Cardiac septum (tissue), 1 donor: ENCODE measurements around the gene KANSL1. TPM values are rescaled to one million over a fixed set of nuclear protein-coding genes. Genes with fewer than 3 reads are reported as not detected.

Experiments
- DNase-seq: peaks from one replicate; pipeline ENCODE4 v3.0.0-alpha.2; 2020; ENCODE audit warnings: low spot score
- intact Hi-C: fragments of 100-400 bp; cut with DNase I; formaldehyde crosslinking; loops from one replicate; pipeline ENCODE4 v1.14.0; 2022
- total RNA-seq: library from RNA; stranded (reverse); fragmentation: NEBNext Ultra II Directional; extraction: Animal tissue kit (Norgen Biotek cat#: 25700); gene quantifications from one replicate; pipeline ENCODE4 v1.2.1, GENCODE V29; 2021
- donor health status: DM: no; HTN: no; CAD: no.

KANSL1 gene
- total RNA-seq, 1 donor from 2014 or later = 33.6 TPM

DNA sequence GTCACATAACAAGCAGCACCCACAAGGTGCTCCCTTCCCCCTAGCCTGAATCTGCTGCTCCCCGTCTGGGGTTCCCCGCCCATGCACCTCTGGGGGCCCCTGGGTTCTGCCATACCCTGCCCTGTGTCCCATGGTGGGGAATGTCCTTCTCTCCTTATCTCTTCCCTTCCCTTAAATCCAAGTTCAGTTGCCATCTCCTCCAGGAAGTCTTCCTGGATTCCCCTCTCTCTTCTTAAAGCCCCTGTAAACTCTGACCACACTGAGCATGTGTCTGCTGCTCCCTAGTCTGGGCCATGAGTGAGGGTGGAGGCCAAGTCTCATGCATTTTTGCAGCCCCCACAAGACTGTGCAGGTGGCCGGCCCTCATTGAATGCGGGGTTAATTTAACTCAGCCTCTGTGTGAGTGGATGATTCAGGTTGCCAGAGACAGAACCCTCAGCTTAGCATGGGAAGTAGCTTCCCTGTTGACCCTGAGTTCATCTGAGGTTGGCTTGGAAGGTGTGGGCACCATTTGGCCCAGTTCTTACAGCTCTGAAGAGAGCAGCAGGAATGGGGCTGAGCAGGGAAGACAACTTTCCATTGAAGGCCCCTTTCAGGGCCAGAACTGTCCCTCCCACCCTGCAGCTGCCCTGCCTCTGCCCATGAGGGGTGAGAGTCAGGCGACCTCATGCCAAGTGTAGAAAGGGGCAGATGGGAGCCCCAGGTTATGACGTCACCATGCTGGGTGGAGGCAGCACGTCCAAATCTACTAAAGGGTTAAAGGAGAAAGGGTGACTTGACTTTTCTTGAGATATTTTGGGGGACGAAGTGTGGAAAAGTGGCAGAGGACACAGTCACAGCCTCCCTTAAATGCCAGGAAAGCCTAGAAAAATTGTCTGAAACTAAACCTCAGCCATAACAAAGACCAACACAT, 194.0 kb downstream of the KANSL1 start, which contains the start of gene STH:
Gene STH, plus strand, starts transcription at position 264 of the 913 bp plus-strand sequence. Its CDS starts 30 bp downstream, at position 294.
- intact Hi-C loops = no loop called here
- no peak for DNase-seq

DNA sequence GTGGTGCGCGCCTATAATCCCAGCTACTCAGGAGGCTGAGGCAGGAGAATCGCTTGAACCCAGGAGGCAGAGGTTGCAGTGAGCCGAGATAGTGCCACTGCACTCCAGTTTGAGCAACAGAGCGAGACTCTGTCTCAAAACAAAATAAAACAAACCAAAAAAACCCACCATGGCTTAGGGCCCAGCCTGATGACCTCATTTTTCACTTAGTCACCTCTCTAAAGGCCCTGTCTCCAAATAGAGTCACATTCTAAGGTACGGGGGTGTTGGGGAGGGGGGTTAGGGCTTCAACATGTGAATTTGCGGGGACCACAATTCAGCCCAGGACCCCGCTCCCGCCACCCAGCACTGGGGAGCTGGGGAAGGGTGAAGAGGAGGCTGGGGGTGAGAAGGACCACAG, 195.6 kb downstream of the KANSL1 start:
- intact Hi-C loops = no loop called here
- no peak for DNase-seq

DNA sequence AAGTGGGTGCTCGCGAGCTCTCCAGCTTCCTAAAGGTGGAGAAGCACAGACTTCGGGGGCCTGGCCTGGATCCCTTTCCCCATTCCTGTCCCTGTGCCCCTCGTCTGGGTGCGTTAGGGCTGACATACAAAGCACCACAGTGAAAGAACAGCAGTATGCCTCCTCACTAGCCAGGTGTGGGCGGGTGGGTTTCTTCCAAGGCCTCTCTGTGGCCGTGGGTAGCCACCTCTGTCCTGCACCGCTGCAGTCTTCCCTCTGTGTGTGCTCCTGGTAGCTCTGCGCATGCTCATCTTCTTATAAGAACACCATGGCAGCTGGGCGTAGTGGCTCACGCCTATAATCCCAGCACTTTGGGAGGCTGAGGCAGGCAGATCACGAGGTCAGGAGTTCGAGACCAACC, 196.1 kb downstream of the KANSL1 start:
- DNase-seq = no peak
- intact Hi-C loops = no loop called here

DNA sequence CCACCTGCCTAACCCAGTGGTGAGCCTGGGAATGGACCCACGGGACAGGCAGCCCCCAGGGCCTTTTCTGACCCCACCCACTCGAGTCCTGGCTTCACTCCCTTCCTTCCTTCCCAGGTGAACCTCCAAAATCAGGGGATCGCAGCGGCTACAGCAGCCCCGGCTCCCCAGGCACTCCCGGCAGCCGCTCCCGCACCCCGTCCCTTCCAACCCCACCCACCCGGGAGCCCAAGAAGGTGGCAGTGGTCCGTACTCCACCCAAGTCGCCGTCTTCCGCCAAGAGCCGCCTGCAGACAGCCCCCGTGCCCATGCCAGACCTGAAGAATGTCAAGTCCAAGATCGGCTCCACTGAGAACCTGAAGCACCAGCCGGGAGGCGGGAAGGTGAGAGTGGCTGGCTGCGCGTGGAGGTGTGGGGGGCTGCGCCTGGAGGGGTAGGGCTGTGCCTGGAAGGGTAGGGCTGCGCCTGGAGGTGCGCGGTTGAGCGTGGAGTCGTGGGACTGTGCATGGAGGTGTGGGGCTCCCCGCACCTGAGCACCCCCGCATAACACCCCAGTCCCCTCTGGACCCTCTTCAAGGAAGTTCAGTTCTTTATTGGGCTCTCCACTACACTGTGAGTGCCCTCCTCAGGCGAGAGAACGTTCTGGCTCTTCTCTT, 196.8 kb downstream of the KANSL1 start:
- DNase-seq = no peak
- intact Hi-C loops = no loop called here

DNA sequence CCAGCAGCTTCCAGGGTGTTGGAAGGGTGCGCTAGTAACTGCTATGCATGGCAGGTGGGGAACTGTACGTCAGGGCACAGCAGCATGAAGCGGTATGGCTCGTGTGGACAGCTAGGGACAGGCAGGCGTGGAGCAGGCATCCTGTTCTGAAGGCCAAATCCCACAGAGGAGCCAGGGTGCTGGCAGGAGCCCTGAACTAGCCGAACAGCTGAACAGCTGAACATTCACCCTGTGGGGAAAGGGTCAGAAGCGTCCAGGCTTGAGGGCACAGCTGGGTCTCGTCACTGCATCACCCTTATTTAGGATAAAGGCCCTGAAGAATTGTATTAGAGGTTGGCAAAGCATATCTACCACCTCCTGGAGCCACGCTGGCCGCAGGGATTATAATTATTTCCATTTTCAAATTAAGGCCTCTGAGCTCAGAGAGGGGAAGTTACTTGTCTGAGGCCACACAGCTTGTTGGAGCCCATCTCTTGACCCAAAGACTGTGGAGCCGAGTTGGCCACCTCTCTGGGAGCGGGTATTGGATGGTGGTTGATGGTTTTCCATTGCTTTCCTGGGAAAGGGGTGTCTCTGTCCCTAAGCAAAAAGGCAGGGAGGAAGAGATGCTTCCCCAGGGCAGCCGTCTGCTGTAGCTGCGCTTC, 197.5 kb downstream of the KANSL1 start:
- DNase-seq = no peak
- intact Hi-C loops = no loop called here

DNA sequence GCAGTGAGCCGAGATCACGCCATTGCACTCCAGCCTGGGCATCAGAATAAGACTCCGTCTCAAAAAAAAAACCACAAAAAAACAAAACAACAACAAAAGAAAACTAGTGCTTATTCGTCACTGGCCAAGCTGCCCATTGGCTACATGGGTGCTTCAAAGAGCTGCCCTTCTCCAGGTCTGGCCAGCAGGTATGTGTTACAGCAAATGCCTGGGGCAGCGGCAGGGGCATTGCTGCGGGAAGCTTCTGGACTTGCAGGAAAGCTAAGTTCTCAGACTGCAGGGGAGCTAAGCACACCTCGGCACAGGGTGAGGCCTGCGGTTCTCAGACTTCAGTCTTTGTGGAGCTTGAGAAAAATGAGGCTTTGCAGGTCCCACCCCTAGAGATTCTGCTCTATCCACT, 198.2 kb downstream of the KANSL1 start:
- DNase-seq = no peak
- intact Hi-C loops = no loop called here

DNA sequence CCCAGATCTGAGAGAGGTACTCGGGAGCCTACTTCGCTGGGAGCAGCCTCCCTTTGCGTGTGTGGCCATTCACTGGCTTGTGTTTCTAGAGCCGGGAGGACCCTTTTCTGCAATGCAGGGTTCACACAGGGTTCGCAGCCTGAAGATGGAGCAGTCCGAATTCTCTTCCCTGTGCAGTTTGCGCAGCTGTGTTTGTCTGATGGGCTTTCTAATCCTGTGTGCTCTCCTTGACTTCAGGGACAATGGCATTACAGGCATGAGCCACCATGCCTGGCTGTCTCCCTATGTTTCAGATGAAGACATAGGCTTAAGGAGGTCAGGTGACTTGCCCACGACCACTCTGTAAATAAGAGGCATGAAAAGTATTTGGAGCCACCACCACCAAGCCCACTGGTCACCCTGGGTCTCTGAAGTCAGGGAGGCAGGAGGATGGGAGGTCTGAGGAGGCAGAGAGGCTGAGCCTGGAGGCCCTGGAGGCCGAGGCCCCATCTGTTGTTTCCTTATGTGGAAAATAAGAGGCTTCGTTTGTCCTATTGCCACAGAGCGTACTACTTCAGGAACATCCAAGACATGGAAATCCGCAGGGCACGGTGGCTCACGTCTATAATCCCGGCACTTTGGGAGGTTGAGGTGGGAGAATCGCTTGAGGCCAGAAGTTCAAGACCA, 199.1 kb downstream of the KANSL1 start:
- intact Hi-C loops = no loop called here
- DNase-seq = no peak

DNA sequence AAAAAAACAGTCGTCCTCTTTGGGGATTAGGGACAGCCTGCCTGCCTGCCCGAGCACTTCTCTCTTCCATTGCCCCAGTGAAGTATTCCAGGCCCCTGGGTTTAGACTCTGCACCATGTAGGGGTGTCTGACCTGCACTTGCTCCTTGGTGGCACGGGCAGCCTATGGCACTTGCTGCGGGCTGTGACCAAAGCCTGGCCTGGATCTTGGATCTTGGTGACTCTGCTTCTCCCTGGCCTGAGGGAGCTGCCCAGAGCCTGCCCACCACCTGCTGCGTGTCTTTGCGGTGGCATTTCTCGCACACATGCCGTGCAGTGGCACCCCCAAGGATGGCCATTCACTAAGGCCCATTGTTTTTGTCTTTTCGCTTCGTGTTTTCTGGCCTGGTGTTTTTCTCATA, 200.3 kb downstream of the KANSL1 start:
- intact Hi-C loops = no loop called here
- no peak for DNase-seq

DNA sequence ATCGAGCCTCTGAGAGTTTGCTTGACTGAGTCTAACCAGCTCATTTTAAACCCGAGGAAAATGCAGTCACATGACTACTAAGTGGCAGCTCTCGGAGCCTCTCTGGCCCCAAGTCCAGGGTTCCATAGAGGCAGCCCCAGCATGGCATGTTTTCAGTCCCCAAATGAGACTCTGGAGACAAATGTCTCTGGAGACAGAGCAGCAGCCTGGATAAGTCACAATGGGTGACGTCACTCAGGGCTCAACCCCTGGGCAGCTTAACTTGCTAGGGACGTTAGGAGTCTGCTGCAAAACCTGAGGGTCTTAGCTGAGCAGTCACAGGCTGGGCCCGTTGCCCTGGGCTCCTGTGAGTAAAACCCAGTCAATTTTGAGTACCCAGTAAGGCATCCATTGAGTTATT, 201.1 kb downstream of the KANSL1 start:
- intact Hi-C loops = no loop called here
- no peak for DNase-seq

DNA sequence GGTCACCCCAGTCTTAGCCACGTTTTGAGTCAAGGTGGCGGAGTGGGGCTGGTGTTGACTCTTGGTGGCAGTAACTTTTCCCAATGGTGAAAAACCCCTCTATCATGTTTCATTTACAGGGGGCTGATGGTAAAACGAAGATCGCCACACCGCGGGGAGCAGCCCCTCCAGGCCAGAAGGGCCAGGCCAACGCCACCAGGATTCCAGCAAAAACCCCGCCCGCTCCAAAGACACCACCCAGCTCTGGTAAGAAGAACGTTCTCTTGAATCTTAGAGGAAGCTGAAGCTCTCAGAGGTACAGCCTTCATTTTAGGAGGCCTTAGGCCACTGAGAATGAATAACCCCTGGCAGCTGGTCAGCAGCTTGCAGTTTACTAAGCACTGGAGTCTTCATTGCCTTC, 201.9 kb downstream of the KANSL1 start:
- intact Hi-C loops = no loop called here
- no peak for DNase-seq

DNA sequence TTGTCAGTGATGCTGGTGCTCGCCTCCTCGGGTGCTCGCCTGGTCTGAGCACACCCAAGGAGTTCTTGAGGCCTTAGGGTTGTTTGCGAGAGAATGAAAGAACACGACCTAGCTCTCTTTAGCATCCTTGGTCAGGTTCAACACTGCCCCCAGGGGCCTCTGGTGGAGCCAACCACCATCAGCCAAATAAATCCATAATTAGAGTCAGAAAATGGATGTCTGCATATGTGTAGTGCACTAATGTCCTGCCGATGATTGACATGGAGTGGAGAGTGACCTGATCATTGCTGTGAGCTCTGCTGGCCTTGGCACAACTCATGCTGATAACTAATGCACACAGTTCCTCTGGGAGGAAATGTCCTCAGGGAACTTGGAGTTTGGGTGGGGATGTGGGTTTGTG, 202.3 kb downstream of the KANSL1 start:
- DNase-seq = no peak
- intact Hi-C loops = no loop called here

DNA sequence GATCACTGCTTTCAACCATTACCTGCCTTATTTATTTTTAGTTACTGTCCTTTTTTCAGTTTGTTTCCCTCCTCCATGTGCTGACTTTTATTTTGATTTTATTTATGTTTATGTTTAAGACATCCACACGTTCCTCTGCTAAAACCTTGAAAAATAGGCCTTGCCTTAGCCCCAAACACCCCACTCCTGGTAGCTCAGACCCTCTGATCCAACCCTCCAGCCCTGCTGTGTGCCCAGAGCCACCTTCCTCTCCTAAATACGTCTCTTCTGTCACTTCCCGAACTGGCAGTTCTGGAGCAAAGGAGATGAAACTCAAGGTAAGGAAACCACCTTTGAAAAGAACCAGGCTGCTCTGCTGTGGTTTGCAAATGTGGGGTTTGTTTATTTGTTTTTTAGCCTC, 203.5 kb downstream of the KANSL1 start:
- no peak for DNase-seq
- intact Hi-C loops = no loop called here

DNA sequence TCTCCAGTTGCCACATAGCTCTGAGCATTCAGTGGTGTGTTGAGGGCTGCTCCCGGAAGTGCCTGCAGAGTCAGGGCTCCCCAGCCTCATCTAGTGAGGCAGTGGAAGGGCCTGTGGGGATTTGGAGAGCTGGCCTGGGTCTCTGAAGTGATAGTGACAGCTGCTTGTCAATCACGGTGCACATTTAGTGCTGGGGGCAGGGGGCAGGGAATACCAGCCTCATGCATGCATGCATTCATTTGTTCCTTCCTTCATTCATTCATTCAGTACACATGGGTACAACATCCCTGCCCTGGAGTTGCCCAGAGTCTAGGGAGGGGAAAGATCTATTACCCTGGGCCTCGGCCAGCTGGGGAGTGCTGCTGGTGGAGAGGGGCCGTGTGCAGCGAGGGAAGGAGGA, 205.5 kb downstream of the KANSL1 start:
- intact Hi-C loops = no loop called here
- no peak for DNase-seq

DNA sequence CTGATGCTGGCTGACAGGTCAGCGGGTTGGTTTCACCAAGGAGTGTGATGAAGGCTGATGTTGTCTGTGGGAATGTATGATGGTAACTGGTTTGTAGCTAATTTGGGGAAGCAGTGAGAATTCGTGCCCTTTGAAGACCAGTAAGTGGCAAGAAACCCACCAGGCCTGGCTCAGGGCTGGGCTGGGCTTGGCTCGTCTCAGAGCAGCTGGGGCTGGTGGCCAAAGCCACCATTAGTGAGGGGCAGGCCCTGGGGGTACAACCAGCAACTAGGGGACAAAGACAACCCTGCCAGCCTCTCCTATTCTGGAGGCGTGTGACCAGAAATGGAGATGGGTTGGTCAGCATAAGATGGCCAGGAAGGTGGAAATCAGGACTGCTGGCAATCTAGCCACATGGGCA, 207.2 kb downstream of the KANSL1 start:
- no peak for DNase-seq
- intact Hi-C loops = no loop called here

DNA sequence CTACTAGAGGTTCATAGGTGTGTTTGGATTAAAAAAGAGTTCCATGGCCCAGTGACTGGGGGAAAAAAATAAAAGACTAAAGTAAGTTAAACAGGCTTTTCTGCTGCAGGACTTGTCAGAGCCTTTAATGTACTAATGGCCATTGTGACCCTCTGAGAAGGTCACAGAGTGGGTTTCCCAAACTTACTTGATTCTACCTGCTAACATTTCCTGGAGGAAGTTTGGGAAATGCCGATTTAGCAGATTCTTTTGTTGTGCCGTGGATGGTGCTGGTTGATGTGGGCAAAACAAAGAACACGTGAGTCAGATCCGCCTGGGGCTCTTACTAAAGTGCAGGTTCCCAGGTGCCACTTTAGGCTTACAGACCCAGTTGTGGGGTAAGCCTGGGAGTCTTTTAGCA, 207.8 kb downstream of the KANSL1 start:
- DNase-seq = no peak
- intact Hi-C loops = no loop called here

DNA sequence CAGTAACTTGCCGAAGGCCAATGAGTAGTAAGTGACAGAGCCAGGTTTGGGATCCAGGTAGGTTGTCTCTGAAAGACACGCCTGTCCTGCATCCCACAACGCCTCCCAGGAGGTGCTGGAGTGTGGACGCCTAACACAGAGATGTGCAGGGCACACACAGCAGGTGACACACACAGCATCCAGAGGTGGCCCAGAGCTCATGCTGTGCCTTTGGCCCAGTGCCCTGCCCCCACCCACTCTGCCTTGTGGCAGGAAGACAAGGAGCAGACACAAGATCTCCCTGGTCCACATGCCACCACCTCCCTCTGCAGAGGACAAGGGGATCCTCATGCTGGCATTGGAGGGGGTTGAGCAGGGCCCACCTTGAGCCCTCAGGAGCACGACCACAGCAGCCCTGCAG, 208.9 kb downstream of the KANSL1 start:
- intact Hi-C loops = no loop called here
- DNase-seq = no peak

DNA sequence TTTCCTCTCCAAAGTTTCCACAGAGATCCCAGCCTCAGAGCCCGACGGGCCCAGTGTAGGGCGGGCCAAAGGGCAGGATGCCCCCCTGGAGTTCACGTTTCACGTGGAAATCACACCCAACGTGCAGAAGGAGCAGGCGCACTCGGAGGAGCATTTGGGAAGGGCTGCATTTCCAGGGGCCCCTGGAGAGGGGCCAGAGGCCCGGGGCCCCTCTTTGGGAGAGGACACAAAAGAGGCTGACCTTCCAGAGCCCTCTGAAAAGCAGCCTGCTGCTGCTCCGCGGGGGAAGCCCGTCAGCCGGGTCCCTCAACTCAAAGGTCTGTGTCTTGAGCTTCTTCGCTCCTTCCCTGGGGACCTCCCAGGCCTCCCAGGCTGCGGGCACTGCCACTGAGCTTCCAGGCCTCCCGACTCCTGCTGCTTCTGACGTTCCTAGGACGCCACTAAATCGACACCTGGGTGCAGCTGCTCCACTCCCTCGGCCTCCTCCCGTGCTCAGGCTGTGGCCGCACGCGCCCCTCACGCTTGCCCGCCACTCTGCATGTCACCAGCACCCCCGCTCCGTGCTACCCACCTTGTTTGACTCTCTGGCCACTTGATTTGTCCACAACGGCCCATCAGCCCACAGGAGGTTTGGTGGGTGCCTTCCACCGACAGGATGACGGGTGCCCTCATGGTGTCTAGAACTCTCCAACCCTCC, 209.5 kb downstream of the KANSL1 start:
- no peak for DNase-seq
- intact Hi-C loops = no loop called here

DNA sequence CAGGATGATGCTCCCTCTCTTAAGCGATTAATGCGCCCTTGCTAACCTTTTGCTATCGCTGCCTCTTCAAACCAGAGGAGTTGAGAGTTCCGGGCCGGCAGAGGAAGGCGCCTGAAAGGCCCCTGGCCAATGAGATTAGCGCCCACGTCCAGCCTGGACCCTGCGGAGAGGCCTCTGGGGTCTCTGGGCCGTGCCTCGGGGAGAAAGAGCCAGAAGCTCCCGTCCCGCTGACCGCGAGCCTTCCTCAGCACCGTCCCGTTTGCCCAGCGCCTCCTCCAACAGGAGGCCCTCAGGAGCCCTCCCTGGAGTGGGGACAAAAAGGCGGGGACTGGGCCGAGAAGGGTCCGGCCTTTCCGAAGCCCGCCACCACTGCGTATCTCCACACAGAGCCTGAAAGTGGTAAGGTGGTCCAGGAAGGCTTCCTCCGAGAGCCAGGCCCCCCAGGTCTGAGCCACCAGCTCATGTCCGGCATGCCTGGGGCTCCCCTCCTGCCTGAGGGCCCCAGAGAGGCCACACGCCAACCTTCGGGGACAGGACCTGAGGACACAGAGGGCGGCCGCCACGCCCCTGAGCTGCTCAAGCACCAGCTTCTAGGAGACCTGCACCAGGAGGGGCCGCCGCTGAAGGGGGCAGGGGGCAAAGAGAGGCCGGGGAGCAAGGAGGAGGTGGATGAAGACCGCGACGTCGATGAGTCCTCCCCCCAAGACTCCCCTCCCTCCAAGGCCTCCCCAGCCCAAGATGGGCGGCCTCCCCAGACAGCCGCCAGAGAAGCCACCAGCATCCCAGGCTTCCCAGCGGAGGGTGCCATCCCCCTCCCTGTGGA, 210.2 kb downstream of the KANSL1 start:
- intact Hi-C loops = no loop called here
- DNase-seq = no peak

DNA sequence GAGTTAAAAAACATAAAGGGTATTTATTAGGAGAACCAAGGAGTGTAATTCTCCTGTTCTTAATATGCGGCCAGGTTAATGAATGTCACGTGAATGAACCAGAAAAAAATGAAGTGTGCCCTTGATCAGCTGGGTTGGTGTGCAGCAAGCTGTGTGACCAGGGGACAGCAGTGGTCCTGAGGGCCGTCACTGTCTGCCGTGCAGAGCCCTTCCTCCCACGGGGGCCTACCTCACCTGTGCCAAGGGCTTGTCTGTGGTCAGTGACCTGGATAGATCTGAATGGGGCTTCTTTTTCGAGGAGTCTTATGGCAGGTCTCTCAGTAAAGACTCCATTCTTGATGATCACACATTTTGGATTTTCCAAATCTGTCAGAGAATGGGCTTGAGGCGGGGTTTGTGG, 211.9 kb downstream of the KANSL1 start:
- intact Hi-C loops = no loop called here
- DNase-seq = no peak
